ENCODE data around the gene MYO3B. TPM values are rescaled to one million over a fixed set of nuclear protein-coding genes. Genes with fewer than 3 reads are reported as not detected.

Gene MYO3B
- total and polyA plus RNA-seq, 2 donors: 0.64 to 0.71 TPM

DNA sequence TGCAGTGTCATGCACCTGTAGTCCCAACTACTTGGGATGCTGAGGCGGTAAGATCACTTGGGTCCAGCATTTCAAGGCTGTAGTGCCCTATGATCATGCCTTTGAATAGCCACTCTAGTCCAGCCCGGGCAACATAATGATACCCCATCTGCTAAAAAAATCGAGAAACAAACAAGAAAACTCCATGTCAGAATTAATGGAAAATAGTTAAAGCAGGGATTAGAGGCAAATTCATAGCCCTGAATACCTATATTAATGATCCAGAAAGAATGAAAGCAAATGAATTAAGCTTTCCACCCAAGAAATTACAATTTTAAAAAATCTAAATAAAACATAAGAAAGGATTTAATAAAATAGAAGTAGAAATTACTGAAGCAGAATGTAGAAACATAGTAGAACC, 143.0 kb downstream of the MYO3B start:
- DNase-seq (ENCODE audit: low read depth in 6 of 9, low spot score in 9 of 9): no peak
- WGBS: 96% methylated on average over 3 of the region's 3 CpGs
- no peaks in the 10 kb centered on the region for H3K9me3 ChIP-seq (ENCODE audit: control insufficient read depth in 2 of 2, insufficient read depth in 1 of 2, low read length in 1 of 2)
- no peak overlapping the region for H3K27ac ChIP-seq (ENCODE audit: low read depth in 1 of 2, low read length in 1 of 2)
- H3K4me1 ChIP-seq (ENCODE audit: control insufficient read depth in 2 of 2, insufficient read depth in 2 of 2, low read length in 2 of 2): no peaks in the 10 kb centered on the region
- no peak overlapping the region for H3K4me3 ChIP-seq (ENCODE audit: low read length in 2 of 2)
- H3K27me3 ChIP-seq (ENCODE audit: control insufficient read depth in 2 of 2, insufficient read depth in 1 of 2, low read length in 1 of 2): no peaks in the 10 kb centered on the region
- H3K36me3 ChIP-seq (ENCODE audit: control insufficient read depth in 2 of 2, insufficient read depth in 2 of 2, low read length in 1 of 2): no peaks in the 10 kb centered on the region

GRCh38 chr2:170321526-170321925, 143.6 kb downstream of the MYO3B start:
- DNase-seq (ENCODE audit: low read depth in 6 of 9, low spot score in 9 of 9): no peak
- Histone ChIP-seq H3K4me1 (ENCODE audit: control insufficient read depth in 2 of 2, insufficient read depth in 2 of 2, low read length in 2 of 2) (no peaks in the 10 kb centered on the region), H3K9me3 (ENCODE audit: control insufficient read depth in 2 of 2, insufficient read depth in 1 of 2, low read length in 1 of 2) (no peaks in the 10 kb centered on the region), H3K27me3 (ENCODE audit: control insufficient read depth in 2 of 2, insufficient read depth in 1 of 2, low read length in 1 of 2) (no peaks in the 10 kb centered on the region), H3K27ac (ENCODE audit: low read depth in 1 of 2, low read length in 1 of 2) (no peak overlapping the region), H3K4me3 (ENCODE audit: low read length in 2 of 2) (no peak overlapping the region), H3K36me3 (ENCODE audit: control insufficient read depth in 2 of 2, insufficient read depth in 2 of 2, low read length in 1 of 2) (no peaks in the 10 kb centered on the region)
- 93% methylated on average over 3 of the region's 3 CpGs for WGBS

- Histone ChIP-seq H3K27me3 (ENCODE audit: control insufficient read depth in 2 of 2, insufficient read depth in 1 of 2, low read length in 1 of 2) (no peaks in the 10 kb centered on the region), H3K27ac (ENCODE audit: low read depth in 1 of 2, low read length in 1 of 2) (no peak overlapping the region), H3K4me3 (ENCODE audit: low read length in 2 of 2) (no peak overlapping the region), H3K36me3 (ENCODE audit: control insufficient read depth in 2 of 2, insufficient read depth in 2 of 2, low read length in 1 of 2) (no peaks in the 10 kb centered on the region), H3K4me1 (ENCODE audit: control insufficient read depth in 2 of 2, insufficient read depth in 2 of 2, low read length in 2 of 2) (no peaks in the 10 kb centered on the region), H3K9me3 (ENCODE audit: control insufficient read depth in 2 of 2, insufficient read depth in 1 of 2, low read length in 1 of 2) (no peaks in the 10 kb centered on the region)
- 97% methylated on average over 7 of the region's 7 CpGs for WGBS
- DNase-seq (ENCODE audit: low read depth in 6 of 9, low spot score in 9 of 9): no peak
Measured at GRCh38 chr2:170322140-170322766, 144.3 kb downstream of the MYO3B start.

- no peak overlapping the region for H3K27ac ChIP-seq (ENCODE audit: low read depth in 1 of 2, low read length in 1 of 2)
- WGBS: 60% methylated on average over 4 of the region's 4 CpGs
- no peak overlapping the region for H3K4me3 ChIP-seq (ENCODE audit: low read length in 2 of 2)
- no peak for DNase-seq (ENCODE audit: low read depth in 6 of 9, low spot score in 9 of 9)
- no peaks in the 10 kb centered on the region for H3K9me3 ChIP-seq (ENCODE audit: control insufficient read depth in 2 of 2, insufficient read depth in 1 of 2, low read length in 1 of 2)
- H3K36me3 ChIP-seq (ENCODE audit: control insufficient read depth in 2 of 2, insufficient read depth in 2 of 2, low read length in 1 of 2): no peaks in the 10 kb centered on the region
- no peaks in the 10 kb centered on the region for H3K27me3 ChIP-seq (ENCODE audit: control insufficient read depth in 2 of 2, insufficient read depth in 1 of 2, low read length in 1 of 2)
- H3K4me1 ChIP-seq (ENCODE audit: control insufficient read depth in 2 of 2, insufficient read depth in 2 of 2, low read length in 2 of 2): no peaks in the 10 kb centered on the region
Measured at GRCh38 chr2:170323743-170324142, 145.8 kb downstream of the MYO3B start.

- Histone ChIP-seq H3K4me1 (ENCODE audit: control insufficient read depth in 2 of 2, insufficient read depth in 2 of 2, low read length in 2 of 2) (no peaks in the 10 kb centered on the region), H3K36me3 (ENCODE audit: control insufficient read depth in 2 of 2, insufficient read depth in 2 of 2, low read length in 1 of 2) (no peaks in the 10 kb centered on the region), H3K4me3 (ENCODE audit: low read length in 2 of 2) (no peak overlapping the region), H3K27me3 (ENCODE audit: control insufficient read depth in 2 of 2, insufficient read depth in 1 of 2, low read length in 1 of 2) (no peaks in the 10 kb centered on the region), H3K9me3 (ENCODE audit: control insufficient read depth in 2 of 2, insufficient read depth in 1 of 2, low read length in 1 of 2) (no peaks in the 10 kb centered on the region), H3K27ac (ENCODE audit: low read depth in 1 of 2, low read length in 1 of 2) (no peak overlapping the region)
- DNase-seq (ENCODE audit: low read depth in 6 of 9, low spot score in 9 of 9): peak in 7 of 9 donors; percentile 2 to 61 (median 21)
- WGBS: 31% methylated on average over 4 of the region's 4 CpGs
Measured at GRCh38 chr2:170324640-170325046, 146.7 kb downstream of the MYO3B start.

DNA sequence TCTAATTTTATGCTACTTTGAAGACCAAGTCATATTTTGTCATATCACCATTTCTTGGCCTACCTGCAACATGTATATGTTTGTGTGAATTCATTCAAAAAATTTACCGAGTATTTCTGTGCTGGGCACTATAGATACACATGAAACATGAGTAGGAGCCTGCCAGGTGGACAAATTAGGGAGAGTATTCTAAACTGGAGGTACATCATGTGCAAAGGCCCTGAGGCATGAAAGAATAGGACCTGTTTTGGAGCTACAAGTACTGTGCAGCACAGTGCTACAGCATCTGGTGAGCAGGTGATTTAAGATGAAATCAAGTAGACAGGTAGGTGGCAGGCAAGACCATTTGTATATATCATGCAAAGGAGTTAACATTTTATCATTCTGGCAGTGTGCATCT, 152.9 kb downstream of the MYO3B start:
- no peak overlapping the region for H3K27ac ChIP-seq (ENCODE audit: low read depth in 1 of 2, low read length in 1 of 2)
- H3K27me3 ChIP-seq (ENCODE audit: control insufficient read depth in 2 of 2, insufficient read depth in 1 of 2, low read length in 1 of 2): no peaks in the 10 kb centered on the region
- no peaks in the 10 kb centered on the region for H3K4me1 ChIP-seq (ENCODE audit: control insufficient read depth in 2 of 2, insufficient read depth in 2 of 2, low read length in 2 of 2)
- DNase-seq (ENCODE audit: low read depth in 6 of 9, low spot score in 9 of 9): no peak
- no peaks in the 10 kb centered on the region for H3K36me3 ChIP-seq (ENCODE audit: control insufficient read depth in 2 of 2, insufficient read depth in 2 of 2, low read length in 1 of 2)
- H3K4me3 ChIP-seq (ENCODE audit: low read length in 2 of 2): no peak overlapping the region
- H3K9me3 ChIP-seq (ENCODE audit: control insufficient read depth in 2 of 2, insufficient read depth in 1 of 2, low read length in 1 of 2): no peaks in the 10 kb centered on the region
- 94% methylated on average over 1 of the region's 1 CpG for WGBS

DNA sequence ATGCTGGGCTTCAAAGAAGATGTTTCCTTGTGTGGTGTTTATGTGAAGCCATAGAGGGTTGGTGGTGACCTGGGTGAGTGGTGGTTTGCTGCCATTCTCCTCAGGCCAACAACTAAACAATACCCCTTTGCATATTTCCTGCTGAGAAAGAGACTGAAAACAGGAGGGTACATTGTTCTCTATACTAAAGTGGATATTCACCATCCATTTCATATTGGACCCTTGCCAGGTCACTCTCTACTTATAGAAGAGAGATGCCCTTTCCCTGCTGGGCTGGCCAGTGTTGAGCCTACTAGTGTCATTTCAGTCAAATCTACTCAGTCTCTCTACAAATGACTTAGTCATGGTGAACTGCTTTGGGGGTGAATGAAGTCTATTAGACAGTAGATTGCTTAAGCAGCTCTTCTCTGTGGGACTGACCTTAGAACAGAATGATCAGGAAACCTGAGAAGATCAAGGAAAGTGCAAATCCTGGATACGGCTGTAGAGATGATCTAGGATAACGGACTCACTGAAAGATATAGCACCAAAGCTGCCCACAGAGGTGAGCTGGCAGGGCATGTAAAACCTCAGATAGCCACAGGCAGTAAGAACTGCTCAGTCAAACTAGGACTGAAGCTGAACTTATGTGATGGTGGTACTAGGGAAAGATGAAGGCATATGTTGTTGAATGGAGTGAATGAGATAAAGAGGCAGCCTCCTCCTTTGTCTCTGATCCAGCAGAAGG, 154.9 kb downstream of the MYO3B start:
- no peaks in the 10 kb centered on the region for H3K9me3 ChIP-seq (ENCODE audit: control insufficient read depth in 2 of 2, insufficient read depth in 1 of 2, low read length in 1 of 2)
- H3K4me3 ChIP-seq (ENCODE audit: low read length in 2 of 2): no peak overlapping the region
- H3K36me3 ChIP-seq (ENCODE audit: control insufficient read depth in 2 of 2, insufficient read depth in 2 of 2, low read length in 1 of 2): no peaks in the 10 kb centered on the region
- H3K4me1 ChIP-seq (ENCODE audit: control insufficient read depth in 2 of 2, insufficient read depth in 2 of 2, low read length in 2 of 2): no peaks in the 10 kb centered on the region
- H3K27me3 ChIP-seq (ENCODE audit: control insufficient read depth in 2 of 2, insufficient read depth in 1 of 2, low read length in 1 of 2): no peaks in the 10 kb centered on the region
- H3K27ac ChIP-seq (ENCODE audit: low read depth in 1 of 2, low read length in 1 of 2): no peak overlapping the region
- no peak for DNase-seq (ENCODE audit: low read depth in 6 of 9, low spot score in 9 of 9)
- 98% methylated on average over 2 of the region's 2 CpGs for WGBS

GRCh38 chr2:170335351-170335750, 157.4 kb downstream of the MYO3B start:
- Histone ChIP-seq H3K4me1 (ENCODE audit: control insufficient read depth in 2 of 2, insufficient read depth in 2 of 2, low read length in 2 of 2) (peaks cover 0 to 3% of the 10 kb centered on the region in 2 donors), H3K9me3 (ENCODE audit: control insufficient read depth in 2 of 2, insufficient read depth in 1 of 2, low read length in 1 of 2) (no peaks in the 10 kb centered on the region), H3K4me3 (ENCODE audit: low read length in 2 of 2) (no peak overlapping the region), H3K27me3 (ENCODE audit: control insufficient read depth in 2 of 2, insufficient read depth in 1 of 2, low read length in 1 of 2) (no peaks in the 10 kb centered on the region), H3K36me3 (ENCODE audit: control insufficient read depth in 2 of 2, insufficient read depth in 2 of 2, low read length in 1 of 2) (no peaks in the 10 kb centered on the region), H3K27ac (ENCODE audit: low read depth in 1 of 2, low read length in 1 of 2) (no peak overlapping the region)
- WGBS: 78% methylated on average over 3 of the region's 3 CpGs
- no peak for DNase-seq (ENCODE audit: low read depth in 6 of 9, low spot score in 9 of 9)

- 98% methylated on average over 2 of the region's 2 CpGs for WGBS
Measured at GRCh38 chr2:170336408-170336807, 158.5 kb downstream of the MYO3B start.

More at GRCh38 chr2:170336408-170336807, 158.5 kb downstream of the MYO3B start:
- Histone ChIP-seq H3K36me3 (ENCODE audit: control insufficient read depth in 2 of 2, insufficient read depth in 2 of 2, low read length in 1 of 2) (no peaks in the 10 kb centered on the region), H3K4me1 (ENCODE audit: control insufficient read depth in 2 of 2, insufficient read depth in 2 of 2, low read length in 2 of 2) (peaks cover 0 to 3% of the 10 kb centered on the region in 2 donors), H3K4me3 (ENCODE audit: low read length in 2 of 2) (no peak overlapping the region), H3K27ac (ENCODE audit: low read depth in 1 of 2, low read length in 1 of 2) (no peak overlapping the region), H3K27me3 (ENCODE audit: control insufficient read depth in 2 of 2, insufficient read depth in 1 of 2, low read length in 1 of 2) (no peaks in the 10 kb centered on the region), H3K9me3 (ENCODE audit: control insufficient read depth in 2 of 2, insufficient read depth in 1 of 2, low read length in 1 of 2) (no peaks in the 10 kb centered on the region)
- no peak for DNase-seq (ENCODE audit: low read depth in 6 of 9, low spot score in 9 of 9)
